Esophagus muscularis mucosa (tissue), 4 donors: ENCODE measurements around the gene JDP2.

Experiments
- CTCF ChIP-seq, 3 experiments: fragments of 200-600 bp in 2 of 3; fragments of 450-650 bp in 1 of 3; sonication (generic) in 2 of 3; IDR thresholded peaks; one replicate each; pipeline ENCODE4 v1.5.1; 2017 to 2019; ENCODE audit warnings: antibody characterized with exemption in 3 of 3, mild to moderate bottlenecking in 2 of 3, moderate library complexity in 1 of 3
- EP300 ChIP-seq: sonication (generic); formaldehyde crosslinking; IDR thresholded peaks from one replicate; pipeline ENCODE4 v1.6.1; 2017; ENCODE audit warnings: antibody characterized with exemption
- POLR2A ChIP-seq: fragments of 450-650 bp; IDR thresholded peaks from one replicate; pipeline ENCODE4 v1.6.1; 2017; ENCODE audit warnings: antibody characterized with exemption, moderate library complexity, mild to moderate bottlenecking, low read depth
- POLR2AphosphoS5 ChIP-seq, 2 donors: sonication (generic); formaldehyde crosslinking; IDR thresholded peaks; one replicate each; pipeline ENCODE4 v1.6.1; 2017; ENCODE audit warnings: antibody characterized with exemption in 2 of 2

- TF ChIP-seq CTCF (IDR thresholded peaks at IDR 0.05) (no peak), POLR2A (no peak), POLR2AphosphoS5 (IDR thresholded peaks at IDR 0.05) (no peak), EP300 (no peak)
Observed at GRCh38 chr14:75482366-75482765, 54.5 kb downstream of the JDP2 start.
